Measurements from ENCODE around the gene FZD10.

FZD10 gene

DNA sequence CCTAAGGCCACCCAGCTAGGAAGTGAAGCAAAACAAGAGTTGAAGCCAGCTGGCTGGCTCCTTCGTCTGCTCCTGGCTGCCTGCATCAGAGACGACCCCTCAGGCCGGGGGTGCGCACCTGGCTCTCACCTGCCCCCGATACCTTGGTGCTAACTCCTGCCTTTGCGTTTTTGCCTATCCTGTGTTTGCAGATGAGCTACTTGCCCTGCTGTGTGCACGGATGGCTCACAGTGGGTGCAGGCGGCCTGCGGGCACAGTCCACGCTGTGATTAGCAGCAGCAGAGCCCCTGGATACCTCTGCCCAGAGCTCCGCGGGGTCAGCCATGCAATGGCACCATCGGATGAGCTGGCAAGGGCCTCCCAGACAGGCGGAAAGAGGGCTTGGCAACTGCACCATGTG lies 31.2 kb upstream of the FZD10 start:
- DNase-seq (ENCODE audit: low read depth in 2 of 2): no peak
- H3K4me3 ChIP-seq (replicated peaks in 1 of 2; ENCODE audit: low read depth in 2 of 2, low read length in 2 of 2): no peak overlapping the region
- TF ChIP-seq, protein P1, sequence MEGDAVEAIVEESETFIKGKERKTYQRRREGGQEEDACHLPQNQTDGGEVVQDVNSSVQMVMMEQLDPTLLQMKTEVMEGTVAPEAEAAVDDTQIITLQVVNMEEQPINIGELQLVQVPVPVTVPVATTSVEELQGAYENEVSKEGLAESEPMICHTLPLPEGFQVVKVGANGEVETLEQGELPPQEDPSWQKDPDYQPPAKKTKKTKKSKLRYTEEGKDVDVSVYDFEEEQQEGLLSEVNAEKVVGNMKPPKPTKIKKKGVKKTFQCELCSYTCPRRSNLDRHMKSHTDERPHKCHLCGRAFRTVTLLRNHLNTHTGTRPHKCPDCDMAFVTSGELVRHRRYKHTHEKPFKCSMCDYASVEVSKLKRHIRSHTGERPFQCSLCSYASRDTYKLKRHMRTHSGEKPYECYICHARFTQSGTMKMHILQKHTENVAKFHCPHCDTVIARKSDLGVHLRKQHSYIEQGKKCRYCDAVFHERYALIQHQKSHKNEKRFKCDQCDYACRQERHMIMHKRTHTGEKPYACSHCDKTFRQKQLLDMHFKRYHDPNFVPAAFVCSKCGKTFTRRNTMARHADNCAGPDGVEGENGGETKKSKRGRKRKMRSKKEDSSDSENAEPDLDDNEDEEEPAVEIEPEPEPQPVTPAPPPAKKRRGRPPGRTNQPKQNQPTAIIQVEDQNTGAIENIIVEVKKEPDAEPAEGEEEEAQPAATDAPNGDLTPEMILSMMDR (IDR thresholded peaks at IDR 0.05; ENCODE audit: low read depth, low read length): no peak

DNA sequence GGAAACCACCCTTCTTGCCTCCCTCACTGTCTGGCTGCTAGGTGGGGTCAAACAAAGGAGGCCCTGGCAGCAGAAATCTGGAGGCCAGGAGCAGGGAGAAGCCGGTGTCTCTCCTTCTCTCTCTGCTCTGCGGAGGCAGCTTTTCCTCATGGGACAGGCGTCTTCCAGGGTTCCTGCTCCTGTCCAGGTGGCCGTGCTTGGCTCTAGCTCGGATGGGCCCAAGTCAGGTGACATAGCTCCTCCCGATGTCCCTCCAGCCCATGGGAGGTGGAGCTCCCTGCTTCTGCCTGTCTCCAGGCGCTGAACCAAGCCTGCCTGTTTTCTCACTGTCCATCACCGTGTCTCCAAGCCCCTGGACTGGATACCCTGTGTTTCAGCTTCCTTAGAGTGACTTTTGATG lies 30.5 kb upstream of the FZD10 start:
- TF ChIP-seq, protein P1 (IDR thresholded peaks at IDR 0.05; ENCODE audit: low read depth, low read length): no peak
- no peak for DNase-seq (ENCODE audit: low read depth in 2 of 2)
- no peak overlapping the region for H3K4me3 ChIP-seq (replicated peaks in 1 of 2; ENCODE audit: low read depth in 2 of 2, low read length in 2 of 2)

DNA sequence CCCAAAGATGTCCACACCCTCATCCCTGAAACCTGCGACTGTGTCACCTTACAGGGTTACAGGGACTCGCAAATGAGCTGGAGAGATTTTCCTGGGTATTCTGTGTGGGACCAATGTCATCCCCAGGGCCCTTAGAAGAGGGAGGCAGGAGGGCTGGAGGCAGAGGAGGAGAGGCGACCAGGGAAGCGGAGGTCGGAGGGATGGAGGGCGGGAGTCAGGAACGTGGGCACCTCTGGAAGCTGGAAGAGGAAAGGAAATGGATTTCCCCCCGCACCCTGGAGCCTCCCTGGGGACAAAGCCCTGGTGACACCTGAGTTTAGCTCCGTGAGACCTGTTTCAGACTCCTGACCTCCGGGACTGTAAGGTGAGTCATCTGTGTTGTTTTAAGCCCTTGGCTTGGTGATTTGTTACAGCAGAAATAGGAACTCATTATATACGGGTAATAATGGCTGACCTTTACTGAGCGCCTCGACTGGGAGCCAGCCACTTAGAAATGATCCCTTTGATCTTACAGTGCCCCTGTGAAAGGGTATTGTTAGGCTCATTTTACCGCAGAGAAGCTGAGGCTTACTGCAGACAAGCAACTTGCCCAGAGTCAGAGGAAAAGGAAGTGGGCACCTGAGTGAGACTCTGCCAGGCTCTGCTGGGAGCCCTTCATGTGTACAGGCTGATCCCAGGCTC lies 29.3 kb upstream of the FZD10 start:
- no peak for DNase-seq (ENCODE audit: low read depth in 2 of 2)
- TF ChIP-seq, protein P1 (IDR thresholded peaks at IDR 0.05; ENCODE audit: low read depth, low read length): no peak
- no peak overlapping the region for H3K4me3 ChIP-seq (replicated peaks in 1 of 2; ENCODE audit: low read depth in 2 of 2, low read length in 2 of 2)

DNA sequence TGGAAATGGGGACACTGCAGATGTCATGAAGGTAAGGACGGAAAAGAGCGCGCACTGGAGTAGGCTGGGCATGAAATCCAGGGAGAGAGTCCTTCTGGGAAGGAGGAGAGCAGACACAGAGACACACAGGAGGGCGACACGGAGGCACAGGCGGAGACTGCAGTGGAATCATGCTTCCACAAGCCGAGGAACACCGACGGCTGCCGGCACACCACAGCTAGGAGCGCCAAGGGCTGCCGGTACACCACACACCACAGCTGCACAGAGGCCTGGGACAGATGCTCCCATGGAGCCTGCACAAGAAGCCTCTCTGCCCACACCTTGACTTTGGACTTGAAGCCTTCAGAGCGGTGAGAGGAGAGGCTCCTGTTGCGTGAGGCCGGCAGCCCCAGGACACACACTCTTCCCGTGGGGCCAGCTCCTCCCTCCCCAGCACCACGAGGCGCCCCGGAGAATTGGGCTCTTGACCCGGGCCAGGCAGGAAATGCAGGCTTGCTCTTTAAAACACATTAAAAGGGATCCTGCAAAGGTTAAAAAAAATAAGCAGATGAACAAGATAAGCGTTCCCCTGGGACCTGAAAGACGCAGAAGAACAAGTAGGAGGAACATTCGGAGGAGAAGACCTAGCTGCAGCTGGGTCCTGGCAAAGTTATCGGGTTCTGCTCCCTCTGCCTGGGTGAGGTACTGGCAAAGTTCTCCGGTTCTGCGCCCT lies 28.3 kb upstream of the FZD10 start:
- TF ChIP-seq, protein P1 (IDR thresholded peaks at IDR 0.05; ENCODE audit: low read depth, low read length): no peak
- H3K4me3 ChIP-seq (replicated peaks in 1 of 2; ENCODE audit: low read depth in 2 of 2, low read length in 2 of 2): no peak overlapping the region
- DNase-seq (ENCODE audit: low read depth in 2 of 2): no peak

DNA sequence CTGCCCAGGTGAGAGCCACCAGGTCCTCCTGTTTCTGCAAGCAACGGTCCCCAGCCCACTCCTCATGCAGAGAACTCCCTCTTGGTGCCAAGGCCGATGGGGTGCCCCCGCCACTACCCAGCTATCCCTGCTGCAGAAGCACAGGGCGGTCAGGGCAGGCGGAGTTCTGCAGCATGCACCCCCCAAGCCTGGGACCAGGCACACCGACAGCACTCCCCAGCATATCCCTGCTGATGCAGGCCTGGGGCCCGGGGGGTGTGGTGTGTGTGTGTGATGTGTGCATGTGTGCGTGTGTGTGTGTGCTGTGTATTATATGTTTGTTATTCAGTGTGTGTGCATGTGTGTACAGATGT lies 27.7 kb upstream of the FZD10 start:
- no peak for DNase-seq (ENCODE audit: low read depth in 2 of 2)
- H3K4me3 ChIP-seq (replicated peaks in 1 of 2; ENCODE audit: low read depth in 2 of 2, low read length in 2 of 2): no peak overlapping the region
- TF ChIP-seq, protein P1 (IDR thresholded peaks at IDR 0.05; ENCODE audit: low read depth, low read length): no peak

DNA sequence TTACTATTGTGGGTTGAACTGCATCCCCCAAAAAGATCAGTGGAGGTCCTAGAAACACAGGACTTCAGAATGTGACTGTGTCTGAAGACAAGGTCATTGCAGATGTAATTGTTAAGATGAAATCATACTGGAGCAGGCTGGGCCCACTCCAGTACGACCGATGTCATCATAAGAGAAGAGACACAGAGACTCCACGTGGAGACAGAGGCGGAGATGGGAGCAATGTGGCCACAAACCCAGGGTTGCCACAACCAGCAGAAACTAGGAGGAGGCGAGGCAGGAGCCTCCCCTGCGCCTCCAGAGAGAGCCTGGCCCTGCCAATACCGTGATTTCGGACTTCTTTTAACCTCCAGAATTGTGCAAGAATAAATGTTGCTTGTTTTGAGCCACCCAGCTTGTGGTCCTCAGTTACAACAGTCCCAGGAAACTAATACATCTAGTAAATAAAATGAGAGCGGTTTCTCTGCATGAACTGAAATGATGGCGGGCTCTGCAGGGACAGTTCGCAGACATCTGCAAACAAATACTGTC lies 25.7 kb upstream of the FZD10 start:
- H3K4me3 ChIP-seq (replicated peaks in 1 of 2; ENCODE audit: low read depth in 2 of 2, low read length in 2 of 2): no peak overlapping the region
- TF ChIP-seq, protein P1 (IDR thresholded peaks at IDR 0.05; ENCODE audit: low read depth, low read length): no peak
- DNase-seq (ENCODE audit: low read depth in 2 of 2): no peak

All from cardiac fibroblast (primary cell).